Neuronal stem cell (in vitro differentiated cells): ENCODE measurements around the gene EVL.

Source experiments
- DNase-seq: peaks from one replicate; pipeline ENCODE4 v3.0.0-alpha.2; 2013; ENCODE audit warnings: low spot score
- H2AFZ ChIP-seq: one replicate; pipeline ENCODE4 v1.6.1; 2013; ENCODE audit warnings: mild to moderate bottlenecking, low read length, inconsistent platforms
- H2AK5ac ChIP-seq: 2 replicates; pipeline ENCODE4 v1.6.1; 2013; ENCODE audit warnings: low read depth, mild to moderate bottlenecking, inconsistent platforms, low read length, moderate library complexity, mixed read lengths
- H2BK120ac ChIP-seq: 2 replicates; pipeline ENCODE4 v1.6.1; 2013; ENCODE audit warnings: low read depth, mild to moderate bottlenecking, inconsistent platforms, low read length, moderate library complexity, mixed read lengths
- H2BK12ac ChIP-seq: one replicate; pipeline ENCODE4 v1.6.1; 2013; ENCODE audit warnings: low read length, inconsistent platforms
- H2BK15ac ChIP-seq: 2 replicates; pipeline ENCODE4 v1.6.1; 2013; ENCODE audit warnings: mild to moderate bottlenecking, low read length, inconsistent platforms, mixed read lengths
- H2BK5ac ChIP-seq: one replicate; pipeline ENCODE4 v1.6.1; 2013; ENCODE audit warnings: inconsistent platforms, mild to moderate bottlenecking, low read length, moderate library complexity
- H3K14ac ChIP-seq: one replicate; pipeline ENCODE4 v1.6.1; 2013; ENCODE audit warnings: low read length, inconsistent platforms
- H3K18ac ChIP-seq: 2 replicates; pipeline ENCODE4 v1.6.1; 2013; ENCODE audit warnings: low read length, inconsistent platforms
- H3K23ac ChIP-seq: 2 replicates; pipeline ENCODE4 v1.6.1; 2013; ENCODE audit warnings: low read depth, mild to moderate bottlenecking, mixed read lengths, low read length, inconsistent platforms; ENCODE audit not compliant: poor library complexity
- H3K27ac ChIP-seq: replicated peaks from 3 replicates; pipeline ENCODE4 v1.5.1; 2013; ENCODE audit warnings: low read length, inconsistent platforms
- H3K27me3 ChIP-seq, 3 experiments: 2 replicates each; pipeline ENCODE4 v1.6.1; 2013; ENCODE audit warnings: low read length in 3 of 3, mild to moderate bottlenecking in 2 of 3, inconsistent platforms in 1 of 3, low read depth in 1 of 3, mixed read lengths in 1 of 3, moderate library complexity in 1 of 3; ENCODE audit not compliant: control insufficient read depth in 3 of 3, insufficient read depth in 3 of 3
- H3K36me3 ChIP-seq, 2 donors: replicated peaks in 1 of 2; 2 replicates each; pipeline ENCODE4 v1.6.1; 2013; ENCODE audit warnings: low read length in 2 of 2; ENCODE audit not compliant: control insufficient read depth in 2 of 2, insufficient read depth in 2 of 2
- H3K4ac ChIP-seq: 2 replicates; pipeline ENCODE4 v1.6.1; 2013; ENCODE audit warnings: inconsistent platforms, mild to moderate bottlenecking, low read length, moderate library complexity
- H3K4me1 ChIP-seq, 2 donors: 1 replicate in 1 of 2; 2 replicates in 1 of 2; pipeline ENCODE4 v1.6.1; 2013; ENCODE audit warnings: low read length in 2 of 2, low read depth in 1 of 2; ENCODE audit not compliant: control insufficient read depth in 2 of 2, insufficient read depth in 1 of 2
- H3K4me2 ChIP-seq: one replicate; pipeline ENCODE4 v1.6.1; 2013; ENCODE audit warnings: mild to moderate bottlenecking, low read length, inconsistent platforms; ENCODE audit not compliant: insufficient read depth, poor library complexity, severe bottlenecking
- H3K4me3 ChIP-seq, 2 donors: 2 replicates each; pipeline ENCODE4 v1.5.1; 2013; ENCODE audit warnings: low read length in 2 of 2, mild to moderate bottlenecking in 2 of 2, inconsistent platforms in 1 of 2, moderate library complexity in 1 of 2
- H3K79me1 ChIP-seq: one replicate; pipeline ENCODE4 v1.6.1; 2013; ENCODE audit warnings: low read depth, mild to moderate bottlenecking, inconsistent platforms, low read length, moderate library complexity
- H3K9ac ChIP-seq: one replicate; pipeline ENCODE4 v1.6.1; 2013; ENCODE audit warnings: mild to moderate bottlenecking, low read depth, low read length, inconsistent platforms; ENCODE audit not compliant: poor library complexity
- H3K9me3 ChIP-seq, 2 donors: replicated peaks in 1 of 2; 2 replicates each; pipeline versions ENCODE3 to v1.6.1; 2013; ENCODE audit warnings: low read length in 2 of 2, mild to moderate bottlenecking in 2 of 2, inconsistent platforms in 1 of 2, low read depth in 1 of 2, mixed read lengths in 1 of 2, moderate library complexity in 1 of 2; ENCODE audit not compliant: control insufficient read depth in 2 of 2, insufficient read depth in 1 of 2
- H4K8ac ChIP-seq: one replicate; pipeline ENCODE4 v1.6.1; 2013; ENCODE audit warnings: low read depth, mild to moderate bottlenecking, inconsistent platforms, low read length, moderate library complexity
- H4K91ac ChIP-seq: one replicate; pipeline ENCODE4 v1.6.1; 2013; ENCODE audit warnings: low read length, low read depth, mild to moderate bottlenecking, inconsistent platforms; ENCODE audit not compliant: poor library complexity
- WGBS, 2 donors: extraction: QIAGEN DNeasy Blood & Tissue Kit; methylation state at CpG; one replicate each; pipeline ENCODE4 v1.1.7; 2013; ENCODE audit warnings: missing lambda C conversion rate in 2 of 2, mixed read lengths in 1 of 2; ENCODE audit not compliant: insufficient read length in 2 of 2, insufficient replicate concordance in 1 of 2; ENCODE audit errors: extremely low coverage in 2 of 2; 5-methylcytosine and 5-hydroxymethylcytosine counted together

Gene EVL

GRCh38 chr14:100104006-100104352, 38.8 kb downstream of the EVL start:
- Histone ChIP-seq H2BK120ac (no peak overlapping the region), H3K4me1 (peaks cover 0 to 4% of the 10 kb centered on the region in 2 donors), H3K27me3 (no peaks in the 10 kb centered on the region), H3K9ac (no peak overlapping the region), H3K4me3 (no peak overlapping the region), H3K79me1 (peaks cover 7% of the 10 kb centered on the region), H3K18ac (no peak overlapping the region), H2AFZ (no peak overlapping the region), H4K91ac (no peak overlapping the region), H2BK5ac (no peak overlapping the region), H3K4ac (no peak overlapping the region), H2AK5ac (no peak overlapping the region), H4K8ac (no peak overlapping the region), H3K9me3 (no peaks in the 10 kb centered on the region), H2BK12ac (no peak overlapping the region), H3K23ac (no peak overlapping the region), H3K4me2 (no peak overlapping the region), H2BK15ac (no peak overlapping the region), H3K14ac (no peak overlapping the region), H3K27ac (no peak overlapping the region), H3K36me3 (peaks cover 5 to 34% of the 10 kb centered on the region in 2 donors)
- WGBS, 2 donors = no CpG with 5 or more reads among the region's 4 CpGs
- DNase-seq = no peak

- Histone ChIP-seq H2BK5ac (no peak overlapping the region), H2AK5ac (no peak overlapping the region), H4K91ac (no peak overlapping the region), H3K18ac (no peak overlapping the region), H2BK15ac (no peak overlapping the region), H3K14ac (no peak overlapping the region), H3K4me1 (peaks cover 0 to 4% of the 10 kb centered on the region in 2 donors), H2BK12ac (no peak overlapping the region), H2AFZ (no peak overlapping the region), H3K27me3 (no peaks in the 10 kb centered on the region), H3K4me3 (no peak overlapping the region), H4K8ac (no peak overlapping the region), H3K27ac (no peak overlapping the region), H3K4me2 (no peak overlapping the region), H2BK120ac (no peak overlapping the region), H3K9me3 (no peaks in the 10 kb centered on the region), H3K4ac (no peak overlapping the region), H3K23ac (no peak overlapping the region), H3K36me3 (peaks cover 8 to 36% of the 10 kb centered on the region in 2 donors), H3K9ac (no peak overlapping the region), H3K79me1 (peaks cover 7% of the 10 kb centered on the region)
- DNase-seq = no peak
- no CpG with 5 or more reads among the region's 7 CpGs for WGBS, 2 donors
Measured at GRCh38 chr14:100104523-100105300, 39.5 kb downstream of the EVL start.

GRCh38 chr14:100105357-100106169, 40.3 kb downstream of the EVL start:
- no peaks in the 10 kb centered on the region for H3K9me3 ChIP-seq
- WGBS, 2 donors = no CpG with 5 or more reads among the region's 16 CpGs
- H2BK5ac ChIP-seq = no peak overlapping the region
- no peak overlapping the region for H3K9ac ChIP-seq
- peaks cover 5% of the 10 kb centered on the region for H3K79me1 ChIP-seq
- H4K8ac ChIP-seq = no peak overlapping the region
- no peak overlapping the region for H3K27ac ChIP-seq
- no peak overlapping the region for H2BK120ac ChIP-seq
- H3K36me3 ChIP-seq = peaks cover 8 to 39% of the 10 kb centered on the region in 2 donors
- H3K4ac ChIP-seq = no peak overlapping the region
- no peak overlapping the region for H3K14ac ChIP-seq
- H2BK15ac ChIP-seq = no peak overlapping the region
- no peak overlapping the region for H2BK12ac ChIP-seq
- H2AFZ ChIP-seq = no peak overlapping the region
- DNase-seq = no peak
- H4K91ac ChIP-seq = no peak overlapping the region
- H3K4me3 ChIP-seq = no peak overlapping the region
- H3K4me2 ChIP-seq = no peak overlapping the region
- H3K18ac ChIP-seq = no peak overlapping the region
- H3K4me1 ChIP-seq = peaks cover 0 to 4% of the 10 kb centered on the region in 2 donors
- no peak overlapping the region for H2AK5ac ChIP-seq
- no peak overlapping the region for H3K23ac ChIP-seq
- H3K27me3 ChIP-seq = no peaks in the 10 kb centered on the region
